ENCODE results near the gene ACR. TPM values are rescaled to one million over a fixed set of nuclear protein-coding genes. Genes with fewer than 3 reads are reported as not detected.
"Not testable (repeated sequence)": the region's sequence is repeated elsewhere in the genome, so short reads cannot be mapped to it uniquely, and the experiment has no call there.

Gene ACR
- polyA plus RNA-seq, 1 donor: 0.45 TPM

DNA sequence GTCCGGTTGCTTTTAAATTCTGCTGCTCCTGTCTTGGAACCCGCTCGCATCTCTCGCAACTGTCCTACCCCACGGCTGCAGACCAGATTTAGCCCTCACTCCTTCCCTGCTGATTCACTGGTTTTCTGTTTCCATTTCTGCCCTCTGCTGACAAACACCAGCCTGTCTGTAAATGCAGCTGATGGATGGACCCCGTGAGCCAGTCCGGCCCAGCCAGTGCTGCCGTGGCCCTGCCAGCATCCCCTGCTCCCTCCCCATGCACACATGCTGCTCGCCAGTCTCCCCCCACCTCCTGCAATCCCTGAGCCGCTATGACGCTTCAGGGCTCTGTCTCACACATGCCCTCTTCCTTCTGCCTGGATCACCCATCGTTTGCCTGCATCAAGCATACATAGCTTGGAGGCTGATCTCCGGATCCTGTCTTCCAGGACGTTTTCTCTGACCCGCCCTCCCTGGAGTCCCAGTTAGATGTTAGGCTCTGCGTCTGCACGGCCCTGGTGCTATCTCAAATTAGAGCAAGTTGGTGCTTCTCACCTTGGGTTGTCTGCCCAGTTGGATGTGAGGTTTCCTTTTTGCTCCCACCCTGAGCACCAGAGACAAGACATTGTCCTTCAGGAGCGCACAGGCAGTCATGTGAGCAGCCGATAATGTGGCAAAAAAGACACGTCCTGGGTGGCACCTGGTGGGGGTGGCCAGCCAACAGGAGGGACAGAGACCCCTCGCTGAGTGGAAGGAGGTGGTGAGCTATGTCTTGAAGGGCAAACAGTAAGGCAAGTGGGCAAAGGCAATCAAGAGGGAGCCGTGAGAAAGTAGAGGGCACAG lies 4.3 kb upstream of the ACR start:
- DNase-seq: no peak

DNA sequence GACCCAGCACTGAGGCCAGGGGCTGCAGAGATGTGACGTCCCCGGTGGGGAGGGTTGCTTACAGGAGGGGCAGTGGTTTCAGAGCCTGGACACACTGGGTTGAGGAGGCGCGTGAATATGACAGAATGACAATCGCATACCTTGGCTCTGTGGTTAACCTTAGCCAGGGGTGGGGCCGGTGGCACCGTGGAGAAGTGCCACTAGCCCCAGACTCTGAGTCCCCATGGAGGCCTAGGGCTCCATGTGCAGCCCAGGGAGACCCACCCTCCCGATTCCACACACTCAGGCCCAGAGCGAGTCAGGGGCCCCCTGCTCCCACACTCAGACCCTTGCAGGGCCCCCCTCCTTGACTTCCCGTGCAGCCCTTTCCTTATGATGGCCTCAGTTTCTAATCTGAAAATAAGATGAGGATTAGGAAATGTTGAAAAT lies 3.6 kb upstream of the ACR start:
- no peak for DNase-seq

DNA sequence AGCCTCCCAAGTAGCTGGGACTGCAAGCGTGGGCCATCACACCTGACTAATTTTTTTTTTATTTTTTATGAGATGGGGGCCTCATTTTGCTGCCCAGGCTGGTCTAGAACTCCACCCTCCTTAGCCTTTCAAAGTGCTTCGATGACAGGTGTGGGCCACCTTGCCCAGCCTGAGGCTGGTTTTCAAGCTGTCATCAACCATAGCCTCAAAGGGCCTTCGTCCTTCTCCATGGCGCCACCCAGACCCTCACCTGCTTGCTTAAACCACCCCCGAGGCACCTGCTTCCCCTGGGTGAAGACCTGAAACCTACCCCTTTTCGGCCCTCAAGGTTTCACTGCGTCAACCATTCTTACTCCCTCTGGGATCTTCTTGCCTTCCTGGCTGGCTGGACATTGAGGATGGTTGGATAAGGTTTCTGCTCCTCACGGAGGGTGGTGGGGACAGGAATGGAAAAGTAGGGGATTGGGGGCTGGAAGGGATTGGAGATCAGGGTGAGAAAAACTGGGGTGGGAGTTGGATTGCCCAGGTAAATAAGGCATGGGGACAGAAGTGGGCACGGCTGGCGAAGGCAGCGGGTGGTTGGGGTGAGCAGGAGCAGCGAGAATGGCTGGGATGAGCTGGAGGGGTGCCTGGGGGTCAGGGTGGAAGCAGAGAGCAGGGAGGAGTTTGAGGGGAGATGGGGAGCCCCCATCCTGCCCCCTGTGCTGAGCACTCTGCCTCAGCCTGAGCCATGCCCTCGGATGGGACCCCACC lies 2.8 kb upstream of the ACR start:
- DNase-seq: no peak

DNA sequence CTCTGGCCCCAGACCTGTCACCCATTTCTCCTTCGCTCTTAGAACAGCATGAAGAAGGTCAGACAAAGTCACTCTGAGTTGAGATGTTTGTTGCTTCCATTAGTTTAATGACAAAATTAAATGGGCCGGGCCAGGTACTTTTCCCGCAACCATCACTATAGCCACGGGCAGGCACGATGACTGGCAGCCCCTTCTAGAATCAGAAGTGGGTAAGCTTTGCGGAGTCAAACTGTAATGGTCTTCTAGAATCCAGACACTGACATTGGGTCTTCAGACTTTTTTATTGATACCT lies 2.3 kb upstream of the ACR start:
- no peak for DNase-seq

DNA sequence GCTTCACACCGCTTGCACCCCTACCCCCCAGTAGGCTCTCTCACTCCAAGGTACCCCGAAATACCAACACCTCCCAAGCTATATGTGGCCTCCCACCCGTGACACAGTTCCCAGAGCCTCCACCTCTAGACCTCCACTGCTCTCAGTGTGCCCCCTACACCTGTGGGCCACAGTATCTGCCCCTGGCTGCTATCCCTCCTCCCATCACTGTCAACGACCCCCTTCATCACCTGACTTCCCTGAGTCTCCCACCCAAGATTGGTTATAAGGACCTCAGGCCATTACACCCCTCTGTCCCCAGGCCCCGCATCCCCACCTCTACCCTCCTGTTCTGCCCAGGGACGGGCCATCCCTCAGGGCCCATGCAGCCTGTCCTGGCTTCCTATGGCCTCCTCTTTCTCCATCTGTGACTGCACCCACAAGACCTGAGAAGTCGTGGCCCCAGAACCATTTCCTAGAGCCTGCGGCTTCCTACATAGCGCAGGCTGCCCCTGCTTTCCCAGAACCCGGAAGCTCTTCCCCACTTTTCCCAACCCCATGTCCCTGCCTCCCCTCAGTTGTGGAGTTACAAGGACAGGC lies 734 bp downstream of the ACR start:
- DNase-seq: no peak

DNA sequence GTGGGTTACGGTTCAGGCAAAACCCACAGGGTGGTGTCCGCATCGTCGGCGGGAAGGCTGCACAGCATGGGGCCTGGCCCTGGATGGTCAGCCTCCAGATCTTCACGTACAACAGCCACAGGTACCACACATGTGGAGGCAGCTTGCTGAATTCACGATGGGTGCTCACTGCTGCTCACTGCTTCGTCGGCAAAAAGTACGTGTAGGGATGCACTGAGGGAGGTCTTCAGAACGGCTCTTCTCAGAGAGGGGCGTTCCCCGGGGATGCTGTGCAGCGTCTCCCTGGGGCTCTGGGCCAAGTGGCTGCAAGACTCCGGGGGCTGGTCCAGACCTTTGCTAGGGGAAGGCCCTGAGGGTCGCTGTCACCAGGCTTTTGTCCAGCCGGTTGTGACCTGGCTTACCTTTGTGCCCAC lies 1.3 kb downstream of the ACR start:
- DNase-seq: no peak

DNA sequence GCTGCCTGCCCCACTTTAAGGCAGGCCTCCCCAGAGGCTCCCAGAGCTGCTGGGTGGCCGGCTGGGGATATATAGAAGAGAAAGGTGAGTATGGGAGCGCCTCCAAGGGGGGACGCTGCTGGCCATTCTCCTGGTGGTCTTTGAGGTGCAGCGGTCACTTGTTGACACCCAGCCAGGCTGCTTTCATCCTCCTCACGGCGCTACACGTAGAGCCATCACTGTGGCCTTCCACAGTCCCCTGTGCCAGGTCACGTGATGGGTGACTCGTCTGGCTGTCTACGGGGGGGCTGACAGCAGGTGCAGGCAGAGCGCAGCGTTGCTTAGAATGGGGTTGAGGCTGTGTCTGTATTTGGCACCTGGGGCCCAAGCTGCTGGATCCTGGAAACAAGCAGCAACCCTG lies 1.9 kb downstream of the ACR start:
- DNase-seq: no peak

DNA sequence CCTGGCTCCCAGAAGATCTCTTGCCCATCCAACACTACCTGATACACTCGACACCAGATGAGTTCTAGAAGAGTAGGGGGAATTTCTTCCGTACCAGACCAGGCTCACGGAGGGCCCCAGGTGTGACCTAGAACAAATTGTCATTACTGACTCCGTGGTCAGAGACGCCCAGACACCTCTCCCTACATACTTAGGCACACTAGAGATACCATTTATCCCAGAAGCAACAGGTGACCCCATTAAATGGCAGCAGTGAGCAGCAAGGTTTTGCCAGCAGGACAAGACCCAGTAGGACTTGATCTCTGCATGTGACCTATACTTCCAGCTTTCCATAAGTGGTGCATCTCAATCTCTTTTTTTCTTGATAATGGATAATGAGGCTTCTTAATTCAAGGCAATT lies 2.7 kb downstream of the ACR start:
- DNase-seq: not testable (repeated sequence)

DNA sequence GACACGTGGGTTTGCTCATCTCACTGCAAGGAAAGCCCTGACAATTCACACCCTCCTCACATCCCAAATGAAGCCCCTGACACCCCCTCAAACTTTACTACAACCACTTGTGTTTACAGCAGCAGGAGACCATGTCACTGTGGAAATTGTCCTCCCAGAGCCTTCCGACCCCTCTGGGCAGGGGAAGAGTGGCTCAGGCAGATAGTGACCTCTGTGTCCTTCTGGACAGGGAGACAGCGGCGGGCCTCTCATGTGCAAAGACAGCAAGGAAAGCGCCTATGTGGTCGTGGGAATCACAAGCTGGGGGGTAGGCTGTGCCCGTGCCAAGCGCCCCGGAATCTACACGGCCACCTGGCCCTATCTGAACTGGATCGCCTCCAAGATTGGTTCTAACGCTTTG lies 6.4 kb downstream of the ACR start:
- not testable (repeated sequence) for DNase-seq

DNA sequence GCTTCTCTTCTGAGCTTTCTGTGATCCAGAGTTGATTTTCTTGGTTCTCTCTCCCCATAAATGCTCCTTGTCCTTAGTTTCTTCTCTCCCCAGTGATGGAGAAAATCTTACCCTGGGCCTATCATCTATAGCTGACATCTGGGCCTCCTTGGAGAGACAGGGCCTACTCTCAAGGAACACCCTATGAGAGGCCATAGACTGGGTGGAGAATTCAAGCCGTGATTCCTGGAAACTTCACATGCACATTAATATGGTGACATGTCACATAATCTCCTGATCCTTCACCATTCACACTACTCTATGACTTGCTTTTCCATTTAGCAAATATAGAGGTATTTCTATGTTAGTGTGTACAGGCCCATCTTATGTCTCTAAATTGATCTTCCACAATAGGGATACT lies 9.5 kb downstream of the ACR start:
- not testable (repeated sequence) for DNase-seq

DNA sequence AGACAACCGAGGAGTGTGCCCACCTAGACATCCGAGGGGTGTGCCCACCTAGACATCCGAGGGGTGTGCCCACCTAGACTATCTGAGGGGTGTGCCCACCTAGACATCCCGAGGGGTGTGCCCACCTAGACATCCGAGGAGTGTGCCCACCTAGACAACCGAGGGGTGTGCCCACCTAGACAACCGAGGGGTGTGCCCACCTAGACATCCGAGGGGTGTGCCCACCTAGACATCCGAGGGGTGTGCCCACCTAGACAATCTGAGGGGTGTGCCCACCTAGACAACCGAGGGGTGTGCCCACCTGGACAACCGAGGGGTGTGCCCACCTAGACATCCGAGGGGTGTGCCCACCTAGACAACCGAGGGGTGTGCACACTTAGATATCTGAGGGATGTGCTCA lies 10.6 kb downstream of the ACR start:
- DNase-seq: not testable (repeated sequence)

DNA sequence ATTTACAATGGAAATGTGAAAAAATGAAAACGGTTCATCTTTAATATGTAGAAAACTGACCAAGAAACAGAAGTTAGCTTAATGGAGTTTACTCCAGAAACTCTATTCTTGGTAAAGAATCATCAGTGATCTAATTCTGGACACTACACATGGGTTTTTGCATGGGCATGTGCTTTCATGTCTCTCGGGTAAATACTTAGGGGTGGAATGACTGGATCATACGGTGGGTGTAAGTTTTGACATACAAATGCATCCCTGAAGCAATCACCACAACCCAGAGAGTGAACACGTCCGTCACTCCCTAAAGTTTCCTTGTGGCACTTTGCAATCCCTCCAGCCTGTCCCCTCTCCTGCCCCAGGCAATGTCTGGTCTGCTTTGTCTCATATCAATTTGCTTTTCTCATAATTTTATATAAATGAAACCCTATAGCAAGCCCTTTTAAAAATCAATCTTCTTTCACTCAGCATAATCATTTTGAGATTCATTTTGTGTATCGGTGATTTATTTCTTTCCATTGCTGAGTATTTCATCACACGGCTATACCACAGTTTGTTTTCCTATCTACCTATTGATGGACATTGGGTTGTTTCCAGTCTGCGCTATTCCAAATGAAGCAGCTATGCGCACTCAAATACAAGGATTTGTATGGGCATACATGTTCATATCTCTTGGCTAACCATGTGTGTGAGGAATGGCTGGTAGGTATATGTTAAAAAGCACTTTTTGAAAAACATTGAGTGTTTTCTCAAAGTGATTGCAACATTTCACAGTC lies 11.5 kb downstream of the ACR start:
- DNase-seq: not testable (repeated sequence)

DNA sequence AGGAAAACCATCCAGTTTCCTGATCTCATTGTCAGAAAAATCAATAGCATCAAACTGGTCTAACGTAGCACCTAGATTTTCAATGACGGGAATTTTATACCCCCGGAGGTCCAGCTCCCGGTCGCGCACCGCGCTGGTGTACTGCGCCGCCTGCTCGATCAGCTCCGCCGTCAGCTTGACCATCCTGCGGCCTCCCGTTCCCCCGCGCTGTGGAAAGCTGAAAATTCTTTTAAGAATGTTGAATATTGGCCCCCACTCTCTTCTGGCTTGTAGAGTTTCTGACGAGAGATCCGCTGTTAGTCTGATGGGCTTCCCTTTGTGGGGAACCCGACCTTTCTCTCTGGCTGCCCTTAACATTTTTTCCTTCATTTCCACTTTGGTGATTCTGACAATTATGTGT lies 17.2 kb downstream of the ACR start:
- not testable (repeated sequence) for DNase-seq

DNA sequence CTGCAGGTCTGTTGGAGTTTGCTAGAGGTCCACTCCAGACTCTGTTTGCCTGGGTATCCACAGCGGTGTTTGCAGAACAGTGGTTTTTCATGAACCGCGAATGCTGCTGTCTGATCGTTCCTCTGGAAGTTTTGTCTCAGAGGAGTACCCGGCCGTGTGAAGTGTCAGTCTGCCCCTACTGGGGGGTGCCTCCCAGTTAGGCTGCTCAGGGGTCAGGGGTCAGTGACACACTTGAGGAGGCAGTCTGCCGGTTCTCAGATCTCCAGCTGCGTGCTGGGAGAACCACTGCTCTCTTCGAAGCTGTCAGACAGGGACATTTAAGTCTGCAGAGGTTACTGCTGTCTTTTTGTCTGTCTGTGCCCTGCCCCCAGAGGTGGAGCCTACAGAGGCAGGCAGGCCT lies 18.4 kb downstream of the ACR start:
- DNase-seq: not testable (repeated sequence)

DNA sequence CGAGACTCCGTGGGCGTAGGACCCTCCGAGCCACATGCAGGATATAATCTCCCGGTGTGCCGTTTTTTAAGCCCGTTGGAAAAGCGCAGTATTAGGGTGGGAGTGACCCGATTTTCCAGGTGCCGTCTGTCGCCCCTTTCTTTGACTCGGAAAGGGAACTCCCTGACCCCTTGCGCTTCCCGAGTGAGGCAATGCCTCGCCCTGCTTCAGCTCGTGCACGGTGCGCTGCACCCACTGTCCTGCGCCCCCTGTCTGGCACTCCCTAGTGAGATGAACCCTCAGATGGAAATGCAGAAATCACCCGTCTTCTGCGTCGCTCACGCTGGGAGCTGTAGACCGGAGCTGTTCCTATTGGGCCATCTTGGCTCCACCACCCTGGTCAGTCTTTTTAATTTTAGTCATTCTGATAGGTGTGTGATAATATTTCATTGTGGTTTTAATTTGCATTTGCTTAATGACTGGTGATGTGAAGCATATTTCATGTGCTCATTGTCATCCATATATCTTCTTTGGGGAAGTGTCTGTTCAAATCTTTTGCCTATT lies 19.0 kb downstream of the ACR start:
- not testable (repeated sequence) for DNase-seq

DNA sequence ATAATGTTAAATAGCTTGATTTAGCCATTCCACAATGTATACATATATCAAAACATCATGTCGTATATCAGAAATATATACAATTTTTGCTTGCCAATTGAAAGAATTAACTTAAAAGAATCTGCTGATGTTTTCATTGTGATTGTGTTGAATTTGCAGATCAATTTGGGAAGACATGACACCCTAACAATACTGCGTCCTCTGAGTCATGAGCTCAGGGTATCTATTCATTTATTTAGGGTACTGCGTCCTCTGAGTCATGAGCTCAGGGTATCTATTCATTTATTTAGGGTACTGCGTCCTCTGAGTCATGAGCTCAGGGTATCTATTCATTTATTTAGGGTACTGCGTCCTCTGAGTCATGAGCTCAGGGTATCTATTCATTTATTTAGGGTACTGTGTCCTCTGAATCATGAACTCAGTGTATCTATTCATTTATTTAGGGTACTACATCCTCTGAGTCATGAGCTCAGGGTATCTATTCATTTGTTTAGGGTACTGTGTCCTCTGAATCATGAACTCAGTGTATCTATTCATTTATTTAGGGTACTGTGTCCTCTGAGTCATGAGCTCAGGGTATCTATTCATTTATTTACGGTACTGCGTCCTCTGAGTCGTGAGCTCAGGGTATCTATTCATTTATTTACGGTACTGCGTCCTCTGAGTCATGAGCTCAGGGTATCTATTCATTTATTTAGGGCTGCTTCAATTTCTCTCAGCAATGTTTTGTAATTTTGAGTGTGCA lies 21.8 kb downstream of the ACR start:
- DNase-seq: not testable (repeated sequence)

DNA sequence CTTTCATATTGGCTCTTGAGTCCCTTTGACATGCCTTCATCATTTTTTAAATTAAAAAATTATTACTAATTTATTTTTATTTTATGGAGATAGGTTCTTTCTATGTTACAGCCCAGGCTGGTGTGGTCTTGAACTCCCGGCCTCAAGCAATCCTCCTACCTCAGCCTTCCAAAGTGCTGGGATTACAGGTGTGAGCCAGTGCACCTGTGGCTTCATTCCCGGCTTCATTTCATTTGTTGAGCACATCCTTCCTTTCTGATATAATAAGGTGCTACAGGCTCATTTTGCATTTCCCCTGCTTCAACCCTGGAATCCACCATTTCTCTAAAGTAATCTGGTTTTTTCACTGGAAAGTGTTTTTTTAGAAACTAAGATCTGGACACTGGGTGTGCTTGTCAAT lies 23.8 kb downstream of the ACR start:
- not testable (repeated sequence) for DNase-seq

DNA sequence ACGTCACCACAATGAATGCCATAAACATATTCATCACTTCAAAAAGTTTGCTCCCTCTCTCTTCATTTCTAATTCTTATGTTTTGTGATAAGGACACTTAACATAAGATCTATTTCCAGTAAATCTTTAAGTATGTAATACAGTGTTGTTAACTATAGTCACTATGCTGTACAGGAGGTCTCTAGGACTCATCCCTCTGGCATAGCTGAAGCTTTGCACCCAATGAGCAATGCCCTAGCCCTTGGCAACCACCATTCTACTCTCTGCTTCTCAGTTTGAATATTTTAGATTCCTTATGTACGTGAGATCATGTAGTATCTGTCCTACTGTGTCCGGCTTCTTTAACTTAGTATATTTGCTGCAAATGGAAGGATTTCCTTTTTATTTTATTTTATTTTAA lies 26.3 kb downstream of the ACR start:
- not testable (repeated sequence) for DNase-seq

DNA sequence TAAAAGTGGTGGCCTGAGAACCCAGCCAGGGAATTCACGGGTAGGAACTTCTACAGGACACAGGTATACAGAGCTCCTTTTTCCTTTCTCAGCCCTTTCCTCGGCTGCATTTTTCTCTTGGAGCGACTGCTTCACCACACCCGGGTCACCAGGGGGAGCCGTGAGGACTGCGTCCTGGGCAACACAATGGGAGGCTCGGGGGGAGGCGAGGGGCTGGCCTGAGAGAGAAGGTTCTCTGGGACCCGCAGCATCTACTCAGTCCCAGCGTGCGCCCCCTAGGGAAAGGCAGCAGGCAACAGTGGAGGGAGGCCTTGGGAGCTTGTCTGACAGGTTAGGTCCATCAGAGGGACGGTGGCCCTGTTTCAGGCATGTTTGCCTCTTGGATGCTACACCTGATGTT lies 37.1 kb downstream of the ACR start:
- DNase-seq: not testable (repeated sequence)

DNA sequence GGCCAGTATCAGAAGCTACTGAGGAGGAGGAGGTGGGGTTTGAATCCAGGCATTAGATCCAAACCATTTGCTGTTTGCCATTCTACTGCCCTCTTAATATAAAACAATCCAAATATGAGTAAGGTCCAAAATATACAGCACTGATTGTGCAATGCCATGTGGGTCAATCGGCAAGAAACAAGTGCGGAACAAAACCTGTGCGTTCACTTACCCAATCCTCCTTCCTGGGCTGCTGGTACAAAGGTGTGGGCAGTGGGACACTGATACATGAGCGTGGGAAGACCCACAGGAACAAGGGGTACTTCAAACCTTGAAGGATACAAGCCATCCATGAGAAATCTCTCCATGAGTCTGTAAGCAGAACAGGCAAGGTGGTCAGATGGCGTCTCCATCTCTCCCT lies 39.6 kb downstream of the ACR start:
- DNase-seq: not testable (repeated sequence)

DNA sequence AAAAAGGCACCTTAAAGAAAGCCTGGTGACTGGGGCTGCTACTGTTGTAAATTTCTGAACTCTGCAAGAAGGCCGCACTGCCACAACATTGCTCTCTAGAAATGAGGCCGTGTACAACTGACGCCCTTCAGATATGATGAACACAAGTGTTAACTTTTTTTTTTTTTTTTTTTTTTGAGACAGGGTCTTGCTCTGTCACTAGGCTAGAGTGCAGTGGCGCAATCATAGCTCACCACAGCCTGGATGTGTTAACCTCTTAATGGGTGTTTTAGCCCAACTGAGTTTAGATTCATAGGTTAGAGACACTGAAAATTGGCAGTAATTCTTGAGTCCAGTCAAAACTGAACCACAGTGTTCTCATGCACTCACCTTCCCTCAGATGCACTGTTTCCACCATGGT lies 42.2 kb downstream of the ACR start:
- not testable (repeated sequence) for DNase-seq

DNA sequence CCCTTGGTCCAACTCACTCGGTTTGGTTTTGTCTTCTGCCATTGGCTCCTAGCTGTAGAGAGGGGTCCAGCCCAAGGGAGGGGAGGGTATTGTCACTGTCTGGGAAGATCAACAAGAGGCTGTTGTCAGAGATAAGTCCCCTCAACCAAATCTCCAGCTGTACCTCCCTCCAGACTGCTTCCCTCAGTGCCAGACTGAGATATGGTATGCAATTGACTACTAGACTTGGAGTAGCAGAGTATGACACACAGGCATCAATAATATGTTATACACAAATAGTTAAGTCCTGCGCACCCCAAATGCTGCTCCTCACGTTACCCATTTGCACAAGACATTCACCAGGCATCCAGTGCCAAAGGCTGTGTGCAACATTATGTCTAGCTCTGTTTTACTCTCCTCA lies 44.2 kb downstream of the ACR start:
- not testable (repeated sequence) for DNase-seq
